Inferior parietal cortex (tissue), 1 donor: ENCODE results near the gene RSBN1L.
"Not testable (repeated sequence)": the region's sequence is repeated elsewhere in the genome, so short reads cannot be mapped to it uniquely, and the experiment has no call there.

Experiments used
- DNase-seq: peaks from one replicate; pipeline ENCODE4 v3.0.0-alpha.2; 2016; ENCODE audit errors: extremely low spot score

The RSBN1L gene

DNA sequence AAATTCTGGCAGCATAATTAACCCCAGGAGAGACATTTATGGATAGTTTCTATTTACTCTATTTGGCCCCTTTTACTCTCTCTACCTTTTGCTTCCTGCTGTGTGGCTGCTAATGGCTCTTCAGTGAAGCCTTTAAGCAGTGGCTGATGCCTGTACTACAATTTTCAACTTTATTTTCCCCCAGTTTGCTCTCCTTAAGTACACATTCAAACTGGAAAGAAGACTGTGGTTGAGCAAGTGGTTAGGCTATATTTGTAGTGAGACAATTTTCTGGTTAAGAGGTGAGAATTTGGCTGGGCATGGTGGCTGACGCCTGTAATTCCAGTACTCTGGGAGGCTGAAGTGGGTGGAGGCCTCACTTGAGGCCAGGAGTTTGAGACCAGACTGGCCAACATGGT lies 8.5 kb upstream of the RSBN1L start:
- DNase-seq = no peak

GRCh38 chr7:77690289-77690688 lies 6.0 kb upstream of the RSBN1L start:
- DNase-seq = no peak

DNA sequence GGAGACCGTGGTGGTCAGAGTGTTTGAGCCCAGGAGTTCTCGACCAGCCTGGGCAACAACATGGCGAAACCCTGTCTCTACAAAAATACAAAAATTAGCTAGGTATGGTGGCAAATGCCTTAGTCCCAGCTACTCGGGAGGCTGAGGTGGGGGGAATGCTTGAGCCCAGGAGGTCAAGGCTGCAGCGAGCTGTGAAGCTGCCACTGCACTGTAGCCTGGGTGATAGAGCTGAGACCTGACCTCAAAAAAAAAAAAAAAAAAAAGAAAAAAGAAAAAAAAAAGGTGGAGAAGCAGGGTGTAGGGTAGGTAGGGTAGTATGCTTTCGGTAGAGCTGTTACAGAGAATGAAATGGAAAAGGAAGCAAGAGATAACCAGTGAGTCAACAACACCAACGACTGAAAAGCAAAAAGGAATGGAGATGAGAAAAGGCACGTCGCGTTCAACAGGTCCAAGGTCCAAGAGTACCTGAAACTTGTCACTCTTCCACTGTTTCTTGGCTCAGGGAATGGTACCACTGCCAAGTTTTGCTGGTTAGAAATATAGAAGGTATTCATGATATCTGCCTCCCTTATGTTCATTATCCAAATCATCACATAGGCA lies 4.3 kb upstream of the RSBN1L start:
- no peak for DNase-seq

DNA sequence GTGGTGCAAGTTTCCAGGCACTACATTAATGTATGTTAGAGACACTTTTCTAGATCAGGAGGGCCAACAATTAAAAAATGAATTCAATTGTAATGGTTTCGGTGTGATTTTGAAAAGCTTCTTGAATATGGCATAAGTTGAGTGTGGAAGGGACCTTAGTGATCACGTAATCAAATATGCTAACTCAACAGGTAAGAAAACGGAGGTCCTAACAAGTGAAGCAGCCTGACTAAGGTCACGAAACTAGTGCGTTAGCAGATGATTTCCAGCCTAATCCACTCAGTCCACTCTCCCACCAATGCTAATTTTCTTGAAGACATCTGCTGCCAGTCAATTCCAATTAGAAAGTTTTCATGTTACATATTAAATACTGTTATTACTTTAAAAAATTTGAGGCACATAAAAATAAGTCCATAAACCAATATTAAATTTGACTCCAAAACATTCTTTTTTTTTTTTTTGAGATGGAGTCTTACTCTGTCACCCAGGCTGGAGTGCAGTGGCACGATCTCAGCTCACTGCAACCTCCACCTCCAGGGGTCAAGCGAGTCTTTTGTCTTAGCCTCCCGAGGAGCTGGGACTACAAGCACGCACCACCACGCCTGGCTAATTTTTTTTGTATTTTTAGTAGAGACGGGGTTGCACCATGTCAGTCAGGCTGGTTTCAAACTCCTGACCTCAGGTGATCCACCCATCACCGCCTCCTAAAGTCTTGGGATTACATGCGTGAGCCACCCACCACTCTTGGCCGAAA lies 2.3 kb upstream of the RSBN1L start:
- no peak for DNase-seq

- peak; percentile 66 for DNase-seq
Measured at GRCh38 chr7:77696643-77697534, 630 bp downstream of the RSBN1L start.

- no peak for DNase-seq
Measured at GRCh38 chr7:77697535-77697831, 1.2 kb downstream of the RSBN1L start.

GRCh38 chr7:77698042-77698625 lies 1.9 kb downstream of the RSBN1L start:
- peak; percentile 42 for DNase-seq

GRCh38 chr7:77699056-77699455 lies 2.8 kb downstream of the RSBN1L start:
- no peak for DNase-seq

DNA sequence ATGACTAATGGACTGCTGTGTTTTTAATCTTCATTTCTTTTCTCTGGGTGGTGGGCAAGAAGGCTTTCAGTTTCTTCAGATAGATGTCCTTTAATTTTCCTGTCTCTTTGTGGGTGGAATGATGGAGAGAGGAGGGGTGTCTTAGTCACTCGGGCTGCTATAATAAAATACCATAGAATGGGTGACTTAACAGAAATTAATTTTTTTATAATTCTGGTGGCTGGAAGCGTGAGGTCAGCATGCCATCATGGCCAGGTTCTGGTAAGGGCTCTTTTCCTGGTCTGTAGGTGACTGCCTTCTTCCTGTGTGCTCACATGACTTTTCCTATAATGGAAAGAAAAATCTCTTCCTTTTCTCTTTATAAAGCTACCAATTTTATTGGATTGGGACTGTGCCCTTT lies 6.3 kb downstream of the RSBN1L start:
- DNase-seq = no peak

- DNase-seq = no peak
Measured at GRCh38 chr7:77702968-77703472, 6.8 kb downstream of the RSBN1L start.

DNA sequence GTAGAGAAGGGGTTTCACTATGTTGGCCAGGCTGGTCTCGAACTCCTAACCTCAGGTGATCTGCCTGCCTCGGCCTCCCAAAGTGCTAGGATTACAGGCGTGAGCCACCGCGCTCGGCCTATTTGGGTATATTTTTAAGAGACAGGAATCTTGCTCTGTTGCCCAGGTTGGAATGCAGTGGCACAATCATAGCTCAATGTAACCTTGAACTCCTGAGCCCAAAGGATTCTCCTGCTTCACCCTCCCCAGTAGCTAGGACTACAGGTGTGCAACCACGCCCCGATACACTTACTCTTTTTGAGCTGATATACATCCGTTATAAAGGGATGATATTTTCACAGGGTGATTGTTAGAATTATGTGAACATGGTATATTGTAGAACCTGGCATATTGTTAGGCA lies 7.4 kb downstream of the RSBN1L start:
- DNase-seq = not testable (repeated sequence)

DNA sequence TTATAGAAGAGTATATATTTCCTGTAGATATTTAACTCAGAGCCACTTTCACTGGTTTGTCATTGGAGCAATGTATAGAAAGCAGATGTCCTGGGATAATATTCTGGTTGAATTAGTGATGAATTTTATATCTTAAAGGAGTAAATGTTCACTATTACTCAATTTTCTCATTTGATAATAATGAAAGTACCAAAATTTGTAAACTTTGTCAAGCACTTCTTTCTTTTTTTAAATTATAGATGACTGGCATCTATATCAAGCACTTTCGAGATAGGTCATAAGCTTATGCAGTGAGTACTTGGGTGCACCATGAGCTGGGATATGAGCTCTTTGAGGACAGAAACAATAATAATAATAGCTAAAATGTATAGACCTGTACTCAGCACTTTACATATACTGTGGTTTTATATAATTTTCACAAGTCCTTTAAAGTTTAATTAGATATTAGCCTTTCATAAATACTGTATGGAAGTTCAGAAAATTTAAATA lies 11.3 kb downstream of the RSBN1L start:
- no peak for DNase-seq

DNA sequence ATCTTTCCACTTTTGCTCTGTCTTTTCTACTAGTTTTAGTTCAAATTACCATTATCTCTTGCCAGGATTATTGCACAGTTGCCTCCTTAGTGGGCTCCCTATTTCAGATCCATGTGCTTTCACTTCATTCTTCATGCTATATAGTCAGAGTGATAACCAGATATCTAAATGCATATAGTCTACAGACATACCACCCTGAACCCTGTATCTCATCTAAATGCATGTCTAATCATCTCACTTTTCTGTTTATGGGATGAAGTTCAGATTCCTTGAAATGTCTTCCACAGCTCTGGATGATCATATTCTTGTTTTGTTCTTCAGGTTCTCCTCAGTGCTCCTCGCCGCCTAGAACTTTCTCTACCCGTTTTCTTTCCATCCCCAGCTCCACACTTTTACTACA lies 13.8 kb downstream of the RSBN1L start:
- no peak for DNase-seq

- DNase-seq = no peak
Measured at GRCh38 chr7:77710861-77711260, 14.6 kb downstream of the RSBN1L start.

- no peak for DNase-seq
Measured at GRCh38 chr7:77714195-77714594, 17.9 kb downstream of the RSBN1L start.

DNA sequence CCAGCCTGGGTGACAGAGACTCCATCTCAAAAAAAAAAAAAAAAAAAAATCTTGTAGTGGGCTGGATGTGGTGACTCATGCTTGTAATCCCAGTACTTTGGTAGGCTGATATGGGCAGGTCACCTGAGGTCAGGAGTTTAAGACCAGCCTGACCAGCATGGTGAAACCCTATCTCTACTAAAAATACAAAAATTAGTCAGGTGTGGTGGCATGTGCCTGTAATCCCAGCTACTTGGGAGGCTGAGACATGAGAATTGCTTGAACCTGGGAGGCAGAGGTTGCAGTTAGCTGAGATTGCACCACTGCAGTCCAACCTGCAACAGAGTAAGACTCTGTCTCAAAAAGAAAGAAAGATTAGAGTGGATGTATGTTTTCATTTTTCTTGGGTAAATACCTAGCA lies 18.7 kb downstream of the RSBN1L start:
- DNase-seq = not testable (repeated sequence)

DNA sequence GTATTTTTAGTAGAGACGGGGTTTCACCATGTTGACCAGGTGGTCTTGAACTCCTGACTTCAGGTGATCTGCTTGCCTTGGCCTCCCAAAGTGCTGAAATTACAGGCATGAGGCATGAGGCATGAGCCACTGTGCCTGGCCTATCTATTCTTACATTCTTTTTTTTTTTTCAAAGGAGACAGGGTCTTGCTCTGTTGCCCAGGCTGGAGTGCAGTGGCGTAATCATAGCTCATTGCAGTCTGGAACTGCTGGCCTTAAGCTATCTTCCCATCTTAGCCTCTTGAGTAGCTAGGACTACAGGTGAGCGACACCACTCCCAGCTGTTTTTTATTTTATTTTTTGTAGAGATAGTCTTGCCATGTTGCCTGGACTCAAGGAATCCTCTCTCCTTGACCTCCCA lies 20.5 kb downstream of the RSBN1L start:
- DNase-seq = no peak

GRCh38 chr7:77717566-77717965 lies 21.3 kb downstream of the RSBN1L start:
- DNase-seq = not testable (repeated sequence)

GRCh38 chr7:77727527-77727926 lies 31.3 kb downstream of the RSBN1L start:
- no peak for DNase-seq

DNA sequence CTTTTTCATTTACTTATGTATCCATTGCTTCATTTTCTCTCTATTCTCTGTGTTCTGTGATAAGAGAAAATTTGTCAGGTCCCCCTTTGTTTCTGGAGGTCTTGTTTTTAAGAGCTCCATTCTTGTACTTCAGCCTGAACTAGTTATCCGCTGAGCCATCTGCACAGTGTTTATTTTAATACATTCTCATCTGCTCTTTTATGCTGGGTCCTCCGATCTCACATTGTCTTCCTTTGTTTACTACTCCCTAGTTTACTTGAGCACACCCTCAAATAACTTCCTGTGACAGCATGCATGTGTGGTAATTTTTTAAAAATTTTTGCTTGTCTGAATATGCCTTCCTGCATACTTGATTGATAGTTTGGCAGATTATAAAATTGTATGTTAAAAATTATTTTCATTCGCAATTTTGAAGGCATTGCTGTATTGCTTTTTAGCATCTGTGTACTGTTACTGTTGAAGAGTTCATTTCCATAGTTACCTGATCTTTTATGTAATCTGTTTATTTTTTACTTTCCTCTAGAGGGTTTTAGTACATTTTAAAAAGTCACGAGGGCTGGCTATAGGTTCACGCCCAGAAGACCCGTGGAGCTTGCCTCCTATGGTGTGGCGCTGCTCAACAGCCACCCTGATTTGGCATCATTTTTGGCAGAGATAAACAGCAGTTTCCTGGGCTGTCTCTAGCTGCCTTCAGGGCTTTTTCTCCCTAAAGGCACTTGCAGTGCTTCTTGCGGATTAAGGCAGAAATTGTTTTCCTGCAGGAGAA lies 31.9 kb downstream of the RSBN1L start:
- peak; percentile 38 for DNase-seq
